Measurements from ENCODE around the gene MYO1D. TPM values are rescaled to one million over a fixed set of nuclear protein-coding genes. Genes with fewer than 3 reads are reported as not detected.

The MYO1D gene
- total and polyA plus RNA-seq, 2 donors (not counting 3 experiments of a cell fraction or from before 2014, with no cell fraction given), result 37.8 to 85.5 TPM

DNA sequence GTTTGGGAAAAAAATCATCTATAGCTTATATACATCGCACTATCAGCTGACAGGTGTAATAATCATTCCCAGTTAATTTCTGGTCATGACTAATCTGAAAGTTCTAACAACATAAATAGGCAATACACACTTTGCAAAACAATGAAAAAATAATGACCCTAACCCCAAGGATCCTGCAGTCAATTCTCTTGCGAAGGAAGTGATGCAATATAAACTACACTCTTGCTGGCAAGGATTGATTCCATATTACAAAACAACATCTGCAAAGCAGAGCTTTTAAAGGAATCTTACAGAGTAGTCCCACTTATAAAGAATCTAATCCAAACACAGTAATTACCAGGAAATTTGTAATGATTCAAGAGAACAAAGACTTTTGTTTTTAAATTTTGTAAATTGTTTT is 73.4 kb downstream of the MYO1D start:
- Histone ChIP-seq H3K9me1 (replicated peaks; ENCODE audit: control insufficient read depth, extremely low read depth, insufficient read depth, low read length) (no peaks in the 10 kb centered on the region), H3K9me3 (replicated peaks; ENCODE audit: control insufficient read depth, insufficient read depth, low read length) (no peaks in the 10 kb centered on the region), H3K4me2 (ENCODE audit: insufficient read depth, low read length) (peak overlapping the region; percentile 4), H4K20me1 (replicated peaks; ENCODE audit: control insufficient read depth, extremely low read depth, insufficient read depth, low read length) (no peaks in the 10 kb centered on the region), H3K79me2 (ENCODE audit: control insufficient read depth, insufficient read depth, low read length) (peaks cover 9% of the 10 kb centered on the region), H3K27me3 (ENCODE audit: control insufficient read depth in 2 of 2, insufficient read depth in 2 of 2, low read length in 2 of 2) (no peaks in the 10 kb centered on the region), H2AFZ (ENCODE audit: low read depth, low read length) (no peak overlapping the region), H3K4me1 (ENCODE audit: control insufficient read depth, extremely low read depth, insufficient read depth, low read length) (peaks cover 84% of the 10 kb centered on the region), H3K27ac (ENCODE audit: insufficient read depth, low read depth, low read length) (peak overlapping the region; percentile 63), H3K9ac (replicated peaks; ENCODE audit: extremely low read depth, insufficient read depth, low read length) (peak overlapping the region; percentile 8), H3K4me3 (replicated peaks in 1 of 3; ENCODE audit: insufficient read depth in 1 of 3, low read depth in 1 of 3, low read length in 3 of 3) (no peak overlapping the region), H3K36me3 (ENCODE audit: control insufficient read depth in 2 of 2, extremely low read depth in 1 of 2, insufficient read depth in 2 of 2, low read length in 2 of 2) (no peaks in the 10 kb centered on the region)
- FAIRE-seq (peak; percentile 72), DNase-seq (ENCODE audit: low read depth, low spot score) (peak; percentile 89)
- ChIA-PET CTCF (interaction anchor here (0.5 to 1.9 kb wide), 11 partner anchors 9 to 194 kb away, joined by 3 to 25 read pairs (median 4); partner anchors contain the start of gene MYO1D), POLR2A (no interaction called here)
- TF ChIP-seq POLR2AphosphoS5 (IDR thresholded peaks at IDR 0.05; ENCODE audit: insufficient read depth, low read depth, low read length) (no peak), POLR2A (IDR thresholded peaks at IDR 0.05; ENCODE audit: low read depth, low read length) (no peak), GATA2 (IDR thresholded peaks at IDR 0.05; ENCODE audit: insufficient read depth, insufficient read length, low read depth, low read length) (no peak), JUN (IDR thresholded peaks at IDR 0.05; ENCODE audit: borderline replicate concordance, insufficient read depth, insufficient read length, low read depth) (peak; percentile 82), MYC (IDR thresholded peaks at IDR 0.05; ENCODE audit: low read depth, low read length) (no peak), FOS (IDR thresholded peaks at IDR 0.05; ENCODE audit: borderline replicate concordance, insufficient read depth, low read length) (peak; percentile 22), EZH2 (IDR thresholded peaks at IDR 0.05; ENCODE audit: borderline replicate concordance, low read depth, low read length, severe bottlenecking) (no peak)
- TF ChIP-seq, protein P1, sequence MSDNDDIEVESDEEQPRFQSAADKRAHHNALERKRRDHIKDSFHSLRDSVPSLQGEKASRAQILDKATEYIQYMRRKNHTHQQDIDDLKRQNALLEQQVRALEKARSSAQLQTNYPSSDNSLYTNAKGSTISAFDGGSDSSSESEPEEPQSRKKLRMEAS (IDR thresholded peaks at IDR 0.05; ENCODE audit: insufficient read depth, insufficient read length), result no peak
- TF ChIP-seq, protein P2, sequence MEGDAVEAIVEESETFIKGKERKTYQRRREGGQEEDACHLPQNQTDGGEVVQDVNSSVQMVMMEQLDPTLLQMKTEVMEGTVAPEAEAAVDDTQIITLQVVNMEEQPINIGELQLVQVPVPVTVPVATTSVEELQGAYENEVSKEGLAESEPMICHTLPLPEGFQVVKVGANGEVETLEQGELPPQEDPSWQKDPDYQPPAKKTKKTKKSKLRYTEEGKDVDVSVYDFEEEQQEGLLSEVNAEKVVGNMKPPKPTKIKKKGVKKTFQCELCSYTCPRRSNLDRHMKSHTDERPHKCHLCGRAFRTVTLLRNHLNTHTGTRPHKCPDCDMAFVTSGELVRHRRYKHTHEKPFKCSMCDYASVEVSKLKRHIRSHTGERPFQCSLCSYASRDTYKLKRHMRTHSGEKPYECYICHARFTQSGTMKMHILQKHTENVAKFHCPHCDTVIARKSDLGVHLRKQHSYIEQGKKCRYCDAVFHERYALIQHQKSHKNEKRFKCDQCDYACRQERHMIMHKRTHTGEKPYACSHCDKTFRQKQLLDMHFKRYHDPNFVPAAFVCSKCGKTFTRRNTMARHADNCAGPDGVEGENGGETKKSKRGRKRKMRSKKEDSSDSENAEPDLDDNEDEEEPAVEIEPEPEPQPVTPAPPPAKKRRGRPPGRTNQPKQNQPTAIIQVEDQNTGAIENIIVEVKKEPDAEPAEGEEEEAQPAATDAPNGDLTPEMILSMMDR (IDR thresholded peaks at IDR 0.05; ENCODE audit: extremely low read depth in 1 of 2, insufficient read depth in 1 of 2, low read depth in 1 of 2, low read length in 2 of 2), result no peak
- no TSS peak for BruUV-seq (replicated peaks)
- intact Hi-C loops (cut with micrococcal nuclease) (loop anchor here (1.0 kb wide), 2 partner anchors 8 to 74 kb away; partner anchors contain the start of gene MYO1D), dilution Hi-C loops (cut with MboI; ENCODE audit: extremely low pct_ligation_motif_present, low sequenced_read_pairs) (no loop called here)
